Panc1 (cell line): ENCODE data around the gene SSH2. TPM values are rescaled to one million over a fixed set of nuclear protein-coding genes. Genes with fewer than 3 reads are reported as not detected.
A peak's percentile ranks its signal among the peaks of the same experiment; 100 is the strongest.
"Not testable (repeated sequence)": the region's sequence is repeated elsewhere in the genome, so short reads cannot be mapped to it uniquely, and the experiment has no call there.

ENCODE experiments used
- ATAC-seq: fragments of 200-7000 bp; cut with Tn5 transposase; 2 replicates; pipeline ENCODE4 v1.9.1; 2020; ENCODE audit warnings: mild to moderate bottlenecking, moderate library complexity
- BruUV-seq: library from RNA; stranded (reverse); fragments of 400-500 nt; replicated peaks from 2 replicates; lab custom pipeline; 2021; lab: Mats Ljungman, UMichigan
- CTCF ChIA-PET: fragments of 300-600 bp; sonication (Branson Sonifier 250); formaldehyde crosslinking; loops from one replicate; lab custom pipeline; 2022; ENCODE audit warnings: antibody characterized with exemption; lab: Charles Lee
- POLR2A ChIA-PET: fragments of 300-600 bp; sonication (Branson Sonifier 250); formaldehyde crosslinking; loops from one replicate; lab custom pipeline; 2022; ENCODE audit warnings: antibody characterized with exemption; lab: Charles Lee
- DNase-seq: peaks from one replicate; pipeline ENCODE4 v3.0.0-alpha.2; 2010; ENCODE audit warnings: low read depth, low spot score
- H3K27ac ChIP-seq: 2 replicates; pipeline ENCODE4 v1.5.1; 2011; ENCODE audit warnings: mild to moderate bottlenecking, low read length, inconsistent platforms
- H3K27me3 ChIP-seq: fragments of 200-500 bp; sonication (Bioruptor generic); 2 replicates; pipeline ENCODE4 v1.6.0; 2014; ENCODE audit warnings: low read length, inconsistent platforms; ENCODE audit not compliant: control insufficient read depth, insufficient read depth
- H3K36me3 ChIP-seq: fragments of 200-500 bp; sonication (Bioruptor generic); 2 replicates; pipeline ENCODE4 v1.5.1; 2014; ENCODE audit warnings: inconsistent platforms, mild to moderate bottlenecking, low read length, moderate library complexity; ENCODE audit not compliant: control insufficient read depth, insufficient read depth
- H3K4me1 ChIP-seq: 2 replicates; pipeline ENCODE4 v1.5.1; 2011; ENCODE audit warnings: inconsistent platforms, mild to moderate bottlenecking, low read length, moderate library complexity; ENCODE audit not compliant: control insufficient read depth, insufficient read depth
- H3K4me3 ChIP-seq, 2 experiments: 2 replicates each; pipeline ENCODE4 v1.5.1; 2011 to 2012; ENCODE audit warnings: low read depth in 2 of 2, low read length in 2 of 2, mild to moderate bottlenecking in 2 of 2, inconsistent platforms in 1 of 2, moderate library complexity in 1 of 2
- H3K9me3 ChIP-seq: fragments of 200-500 bp; sonication (Bioruptor generic); 2 replicates; pipeline ENCODE4 v1.5.1; 2014; ENCODE audit warnings: low read depth, mild to moderate bottlenecking, inconsistent platforms, low read length, moderate library complexity; ENCODE audit not compliant: control insufficient read depth, insufficient read depth
- CTCF ChIP-seq: fragments of 450-650 bp; IDR thresholded peaks from 2 replicates; pipeline ENCODE4 v1.5.1; 2017; ENCODE audit warnings: mild to moderate bottlenecking
- POLR2AphosphoS5 ChIP-seq: IDR thresholded peaks from 2 replicates; pipeline ENCODE4 v1.6.1; 2012; ENCODE audit warnings: mild to moderate bottlenecking, low read depth, low read length, moderate library complexity
- REST ChIP-seq, 2 experiments: IDR thresholded peaks; 2 replicates each; pipeline ENCODE4 v1.6.1; 2011 to 2012; ENCODE audit warnings: low read depth in 2 of 2, control low read depth in 1 of 2, low read length in 1 of 2, mild to moderate bottlenecking in 1 of 2, moderate library complexity in 1 of 2; ENCODE audit not compliant: insufficient read depth in 1 of 2
- SIN3A ChIP-seq: IDR thresholded peaks from 2 replicates; pipeline ENCODE4 v1.6.1; 2012; ENCODE audit warnings: low read depth, mild to moderate bottlenecking, low read length, moderate library complexity, borderline replicate concordance; ENCODE audit not compliant: insufficient read depth
- TCF7L2 ChIP-seq: IDR thresholded peaks from 2 replicates; pipeline ENCODE4 v1.6.1; 2011; ENCODE audit warnings: mild to moderate bottlenecking, low read depth, low read length, inconsistent platforms
- in situ Hi-C: cut with HindIII; loops from 2 replicates; pipeline ENCODE4 v1.10.0; 2016; ENCODE audit warnings: low sequenced_read_pairs, low pct_unique_long_range_greater_than_20kb
- intact Hi-C: fragments of 100-400 bp; cut with micrococcal nuclease; formaldehyde crosslinking; loops from one replicate; pipeline ENCODE4 v1.10.0; 2022; ENCODE audit not compliant: unreplicated experiment
- total RNA-seq: library from RNA; stranded (reverse); gene quantifications from one replicate; pipeline ENCODE4 v1.2.1, GENCODE V29; 2021; ENCODE audit not compliant: unreplicated experiment

Gene SSH2
- total RNA-seq, 1 experiment from 2014 or later, result 30.6 TPM

DNA sequence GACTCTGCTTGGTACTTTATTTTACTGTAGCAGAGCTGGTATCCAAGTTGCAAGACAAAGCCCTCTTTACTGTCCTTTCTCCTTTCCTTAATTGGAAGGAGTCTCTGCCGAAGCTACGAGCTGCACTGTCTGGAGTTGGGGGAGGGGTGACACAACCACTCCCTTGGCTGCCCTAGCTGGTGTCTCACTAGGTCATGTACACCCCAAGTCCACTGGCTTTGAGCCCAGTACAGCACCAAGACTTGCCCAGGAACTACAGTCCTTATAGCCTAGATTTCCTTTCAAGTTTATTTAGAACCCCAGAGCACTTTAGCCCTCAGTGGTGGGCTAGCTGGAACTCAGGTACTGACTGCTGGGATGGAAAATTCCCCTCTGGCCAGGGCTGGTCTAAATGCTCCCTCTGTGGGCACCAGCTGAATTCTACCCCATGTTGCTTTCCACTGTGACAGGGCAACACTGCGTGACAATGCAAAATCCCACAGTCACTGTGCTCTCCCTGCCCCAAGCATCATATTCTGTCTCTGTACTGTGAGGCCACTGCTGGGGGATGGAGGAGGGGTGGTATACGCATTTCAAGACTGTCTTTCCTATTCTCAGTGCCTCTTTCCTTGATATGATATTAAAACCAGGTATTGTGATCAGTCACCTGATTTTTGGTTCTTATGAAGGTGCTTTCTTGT is 29.8 kb upstream of the SSH2 start:
- no peak for TF ChIP-seq SIN3A
- no peak for TF ChIP-seq REST (IDR thresholded peaks at IDR 0.05; ENCODE audit: insufficient read depth in 1 of 2, low read depth in 2 of 2, low read length in 1 of 2)
- no peak for TF ChIP-seq POLR2AphosphoS5
- TF ChIP-seq TCF7L2, result no peak
- TF ChIP-seq CTCF, result no peak
- Histone ChIP-seq H3K36me3 (no peaks in the 10 kb centered on the region), H3K4me1 (no peaks in the 10 kb centered on the region), H3K4me3 (no peak overlapping the region), H3K9me3 (no peaks in the 10 kb centered on the region), H3K27me3 (no peaks in the 10 kb centered on the region), H3K27ac (no peak overlapping the region)
- intact Hi-C loops (loop anchor here (10.0 kb wide), 1 partner anchor 565 kb away; no protein-coding TSS in a partner anchor), in situ Hi-C loops (no loop called here)
- CTCF ChIA-PET, result no interaction called here
- DNase-seq, result no peak
- no TSS peak for BruUV-seq
- POLR2A ChIA-PET, result no interaction called here
- peak; percentile 49; the same call in 1 of the 2 replicates for ATAC-seq

- ATAC-seq, result peak; percentile 82
- no peaks in the 10 kb centered on the region for H3K4me1 ChIP-seq
- H3K9me3 ChIP-seq, result no peaks in the 10 kb centered on the region
- intact Hi-C loops (loop anchor here (10.0 kb wide), 1 partner anchor 566 kb away; no protein-coding TSS in a partner anchor), in situ Hi-C loops (no loop called here)
- DNase-seq, result no peak
- TF ChIP-seq POLR2AphosphoS5 (no peak), REST (IDR thresholded peaks at IDR 0.05; ENCODE audit: insufficient read depth in 1 of 2, low read depth in 2 of 2, low read length in 1 of 2) (no peak), CTCF (no peak), TCF7L2 (no peak), SIN3A (no peak)
- POLR2A ChIA-PET, result no interaction called here
- no peak overlapping the region for H3K4me3 ChIP-seq
- no peak overlapping the region for H3K27ac ChIP-seq
- H3K36me3 ChIP-seq, result no peaks in the 10 kb centered on the region
- no TSS peak for BruUV-seq
- H3K27me3 ChIP-seq, result no peaks in the 10 kb centered on the region
- CTCF ChIA-PET, result no interaction called here
Measured at GRCh38 chr17:29958947-29959657, 29.1 kb upstream of the SSH2 start.

- BruUV-seq, H3K36me3 ChIP-seq: not testable (repeated sequence)
- CTCF ChIA-PET, result interaction anchor here (0.8 kb wide), 1 partner anchor 26 kb away, joined by 3 read pairs; no protein-coding TSS in a partner anchor
Measured at GRCh38 chr17:29957488-29957887, 27.5 kb upstream of the SSH2 start.

More at GRCh38 chr17:29957488-29957887, 27.5 kb upstream of the SSH2 start:
- H3K4me1 ChIP-seq, ATAC-seq, H3K9me3 ChIP-seq, H3K27ac ChIP-seq, H3K27me3 ChIP-seq, H3K4me3 ChIP-seq, DNase-seq, in situ Hi-C loops: not testable (repeated sequence)
- POLR2A ChIA-PET, result interaction anchor here (0.6 kb wide), 1 partner anchor 111 kb away, joined by 3 read pairs; no protein-coding TSS in a partner anchor
- intact Hi-C loops, result loop anchor here (10.0 kb wide), 1 partner anchor 567 kb away; no protein-coding TSS in a partner anchor
